IPS-NIHi7 (cell line): ENCODE results near the gene CCDC174.
"Not testable (repeated sequence)": the region's sequence is repeated elsewhere in the genome, so short reads cannot be mapped to it uniquely, and the experiment has no call there.

ENCODE experiments used
- DNase-seq: peaks from one replicate; pipeline ENCODE4 v3.0.0; 2012; ENCODE audit warnings: mixed read lengths; ENCODE audit errors: extremely low spot score

The CCDC174 gene

DNA sequence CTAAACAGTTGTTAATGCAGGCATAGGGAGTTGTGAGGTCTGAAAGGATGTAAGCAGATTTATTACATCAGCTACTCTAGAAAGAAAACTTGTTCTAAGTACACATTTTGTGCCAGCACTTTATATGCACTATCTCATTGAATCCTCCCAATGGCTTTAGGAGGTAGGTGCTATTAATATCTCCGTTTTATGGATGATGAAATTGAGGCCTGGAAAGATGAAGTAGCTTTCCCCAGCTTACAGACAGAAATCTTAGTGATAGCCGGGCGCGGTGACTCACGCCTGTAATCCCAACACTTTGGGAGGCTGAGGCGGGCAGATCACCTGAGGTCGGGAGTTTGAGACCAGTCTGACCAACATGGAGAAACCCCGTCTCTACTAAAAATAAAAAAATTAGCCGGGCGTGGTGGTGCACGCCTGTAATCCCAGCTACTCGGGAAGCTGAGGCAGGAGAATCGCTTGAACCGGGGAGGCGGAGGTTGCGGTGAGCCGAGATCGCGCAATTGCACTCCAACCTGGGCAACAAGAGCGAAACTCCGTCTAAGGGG, 872 bp downstream of the CCDC174 start:
- DNase-seq = not testable (repeated sequence)

DNA sequence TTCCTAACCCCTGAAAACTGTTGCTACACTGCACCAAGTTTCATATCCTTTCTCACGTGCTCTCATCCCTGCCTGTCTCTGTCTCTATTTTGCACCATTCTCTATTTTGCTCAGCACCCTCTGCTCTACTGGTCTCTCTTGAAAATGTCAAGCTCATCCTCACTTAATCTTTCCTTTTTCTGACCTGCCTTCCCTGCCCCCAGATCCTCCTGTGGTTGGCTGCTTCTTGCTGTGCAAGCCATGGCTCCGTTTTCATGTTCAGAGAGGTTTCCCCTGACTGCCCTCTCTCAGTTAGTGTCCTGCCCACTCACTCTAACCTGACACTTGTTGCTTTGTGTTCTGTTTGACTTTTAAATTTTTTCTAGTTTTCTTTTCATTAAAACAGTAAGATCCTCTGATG, 6.0 kb downstream of the CCDC174 start:
- no peak for DNase-seq

DNA sequence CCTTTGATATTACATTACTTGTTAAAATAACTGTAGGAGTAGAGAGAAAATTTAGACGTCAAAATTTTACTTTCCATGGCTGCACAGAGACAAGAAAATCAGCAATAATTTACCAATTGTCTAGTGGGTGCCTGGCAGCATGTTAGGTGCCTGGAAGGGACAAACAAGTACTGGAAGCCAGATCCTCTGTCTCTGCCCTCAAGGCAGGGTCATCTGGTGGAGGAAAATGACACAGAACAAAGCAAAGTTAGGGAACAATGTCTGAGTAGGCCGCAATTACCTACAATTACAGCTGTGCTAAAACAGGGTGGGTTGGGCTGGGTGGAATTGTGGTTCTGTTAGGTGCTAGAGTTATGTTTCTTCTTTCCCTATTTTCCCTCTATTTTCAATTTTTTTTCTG, 7.4 kb downstream of the CCDC174 start:
- DNase-seq = no peak

DNA sequence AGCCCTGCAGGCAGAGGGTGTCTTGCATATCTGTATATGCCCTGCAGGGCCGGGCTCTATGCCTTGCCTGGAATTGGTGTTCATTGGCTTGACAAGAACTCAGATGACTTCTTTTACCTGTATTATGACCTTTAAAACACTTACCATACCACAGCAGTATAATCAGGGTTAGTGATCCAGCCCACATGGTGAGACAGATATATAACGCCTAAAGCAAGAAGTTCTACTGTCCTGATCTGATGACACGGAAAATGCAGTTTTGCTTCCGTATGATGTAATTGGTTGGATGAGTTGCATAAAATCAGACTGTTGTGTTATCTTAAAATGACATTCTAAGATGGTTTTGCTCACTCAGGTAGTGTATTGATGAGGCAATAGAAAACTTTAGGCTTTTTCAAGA, 9.4 kb downstream of the CCDC174 start:
- DNase-seq = no peak

DNA sequence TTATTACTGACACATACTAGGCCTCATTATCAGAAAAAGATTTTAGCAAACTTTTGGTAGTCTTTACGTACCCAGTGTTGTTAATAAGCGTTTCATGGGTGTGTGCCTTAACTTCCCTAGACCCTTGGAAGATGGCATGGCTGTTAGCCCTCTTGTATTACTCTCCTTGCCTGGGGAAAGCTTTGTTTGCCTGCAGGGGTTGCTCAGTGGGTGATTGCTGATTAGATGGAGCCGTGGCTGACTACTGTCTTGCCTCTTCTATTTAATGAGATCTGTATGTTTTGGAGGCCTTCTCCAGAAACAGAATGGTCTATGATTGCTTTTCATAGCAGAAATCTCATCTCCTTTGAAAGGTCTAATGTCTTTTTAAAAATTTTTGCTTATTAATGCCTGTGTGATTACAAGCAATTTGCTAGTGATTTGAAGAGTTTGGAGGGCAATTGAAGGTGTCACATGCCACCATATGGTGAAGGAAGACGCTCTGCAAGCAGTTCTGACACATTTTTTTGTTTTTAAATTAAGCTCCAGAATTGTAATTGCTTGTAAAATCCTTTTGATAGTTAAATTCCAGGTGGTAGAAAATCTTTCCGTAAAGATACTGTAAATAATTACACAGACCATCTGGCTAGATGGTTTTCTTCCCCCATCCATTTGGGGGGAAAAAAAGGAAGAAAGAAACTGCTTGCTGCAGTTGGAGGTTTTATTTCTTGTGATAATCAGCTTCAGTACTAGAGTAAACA, 12.0 kb downstream of the CCDC174 start:
- DNase-seq = no peak

DNA sequence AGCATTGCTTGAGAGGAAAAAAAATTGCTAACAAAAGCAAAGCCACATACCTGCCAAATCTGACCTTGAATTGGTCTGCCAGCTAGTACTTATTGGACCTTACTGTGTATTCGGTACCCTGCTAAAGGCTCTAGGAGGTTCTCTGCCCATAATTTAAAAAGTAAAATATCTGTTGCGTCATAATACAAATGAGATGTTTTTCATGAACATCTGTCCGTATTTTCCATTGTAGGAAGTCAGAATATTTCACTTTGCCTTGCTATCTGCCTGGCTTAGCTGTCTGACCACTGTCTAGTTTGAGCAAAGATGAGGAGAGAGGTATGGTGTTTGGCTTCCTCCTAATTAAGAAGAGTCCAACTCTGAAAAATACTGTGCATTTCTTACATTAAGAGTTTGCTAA, 12.6 kb downstream of the CCDC174 start:
- DNase-seq = no peak

DNA sequence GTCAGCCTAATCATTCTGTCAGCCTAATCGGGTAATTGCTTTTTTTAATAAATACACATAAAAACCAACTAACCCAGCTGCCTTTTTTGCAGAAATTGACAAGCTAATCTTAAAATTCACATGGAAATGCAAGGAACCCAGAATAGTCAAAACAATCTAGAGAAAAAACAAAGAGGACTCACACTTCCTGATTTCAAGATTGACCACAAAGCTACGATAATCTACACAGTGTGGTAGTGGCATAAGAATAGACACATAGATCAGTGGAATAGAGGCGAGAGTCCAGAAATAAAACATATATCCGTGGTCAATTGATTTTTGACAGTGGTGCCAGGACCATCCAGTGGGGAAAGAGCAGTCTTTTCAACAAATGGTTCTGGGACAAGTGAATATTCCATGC, 21.0 kb downstream of the CCDC174 start:
- no peak for DNase-seq

DNA sequence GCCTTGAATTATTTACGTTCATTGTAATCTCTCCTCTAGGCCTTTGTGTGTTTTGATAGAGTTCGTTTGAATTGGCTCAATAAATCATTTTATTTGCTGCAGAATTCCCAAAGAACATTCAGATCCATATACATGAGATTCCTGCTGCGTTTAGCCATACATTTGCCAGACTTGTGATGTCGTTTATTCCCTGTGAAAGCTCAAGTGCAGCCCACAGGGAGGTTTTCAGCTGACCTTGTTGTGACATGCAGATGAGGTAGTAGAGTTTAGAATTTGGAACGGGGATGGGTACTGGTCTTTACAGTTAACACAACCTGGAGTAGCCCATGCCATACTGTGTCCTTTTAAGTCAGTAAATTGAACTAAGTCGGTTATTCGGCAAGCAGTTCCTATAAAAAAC, 23.3 kb downstream of the CCDC174 start, which contains the start of gene C3orf20:
Gene C3orf20 (plus strand): TSS at position 301 of the 400 bp plus-strand sequence. CDS start 7,573 bp downstream, outside the sequence.
- no peak for DNase-seq

DNA sequence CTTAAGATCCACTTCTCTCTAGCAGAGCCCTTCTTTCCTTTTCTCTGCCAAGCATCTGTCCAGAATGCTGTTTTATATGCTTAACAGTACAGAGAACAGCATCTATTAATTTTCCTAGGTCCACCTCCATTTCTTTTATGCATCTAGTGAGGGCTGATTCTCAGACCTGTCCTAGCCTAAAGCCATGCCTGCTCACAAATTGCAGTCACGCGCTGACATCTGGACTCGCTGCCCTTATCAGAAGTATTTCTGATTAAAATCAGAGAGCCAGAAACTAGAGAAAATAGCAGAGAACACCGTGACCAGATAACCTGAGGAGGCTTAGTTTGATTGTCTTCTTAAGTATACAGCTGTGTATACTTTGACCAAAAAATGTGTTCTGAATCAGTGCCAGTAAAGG, 25.3 kb downstream of the CCDC174 start:
- DNase-seq = no peak

DNA sequence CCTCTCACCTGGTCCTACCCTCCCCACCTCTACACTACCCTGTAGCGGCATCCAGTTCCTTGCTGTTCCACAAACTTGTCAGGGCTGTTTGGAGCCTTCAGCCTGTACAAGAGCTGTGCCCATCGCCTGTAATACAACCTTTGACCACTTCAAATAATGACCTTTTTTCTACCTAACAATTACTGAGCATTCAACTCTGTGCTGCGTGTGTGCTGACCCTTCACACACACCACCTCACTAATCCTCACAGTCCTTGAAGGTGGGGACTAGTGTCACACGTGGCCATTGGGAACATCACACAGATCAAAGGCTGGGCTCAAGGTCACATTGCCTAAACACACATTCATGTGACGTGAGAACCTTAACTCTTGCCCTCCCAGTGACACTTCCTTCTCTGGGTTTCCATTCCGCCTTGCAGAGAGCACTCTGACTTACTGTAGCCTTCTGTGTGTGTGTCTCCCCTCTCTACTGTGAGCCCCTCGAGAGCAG, 26.5 kb downstream of the CCDC174 start:
- DNase-seq = no peak

DNA sequence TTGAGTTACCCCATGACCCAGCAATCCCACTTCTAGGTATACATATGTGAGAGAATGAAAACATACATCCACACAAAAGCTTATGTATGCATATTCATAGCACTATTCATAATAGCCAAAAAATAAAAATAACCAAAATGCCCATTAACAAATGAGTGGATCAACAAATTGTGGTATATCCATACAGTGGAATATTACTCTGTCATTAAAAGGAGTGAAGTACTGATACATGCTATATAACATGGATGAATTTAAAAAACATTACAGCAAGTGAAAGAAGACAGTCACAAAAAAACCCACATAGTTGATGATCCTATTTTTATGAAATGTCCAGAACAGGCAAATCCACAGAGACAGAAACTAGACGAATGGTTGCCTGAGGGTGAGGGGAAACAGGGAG, 28.6 kb downstream of the CCDC174 start:
- no peak for DNase-seq

DNA sequence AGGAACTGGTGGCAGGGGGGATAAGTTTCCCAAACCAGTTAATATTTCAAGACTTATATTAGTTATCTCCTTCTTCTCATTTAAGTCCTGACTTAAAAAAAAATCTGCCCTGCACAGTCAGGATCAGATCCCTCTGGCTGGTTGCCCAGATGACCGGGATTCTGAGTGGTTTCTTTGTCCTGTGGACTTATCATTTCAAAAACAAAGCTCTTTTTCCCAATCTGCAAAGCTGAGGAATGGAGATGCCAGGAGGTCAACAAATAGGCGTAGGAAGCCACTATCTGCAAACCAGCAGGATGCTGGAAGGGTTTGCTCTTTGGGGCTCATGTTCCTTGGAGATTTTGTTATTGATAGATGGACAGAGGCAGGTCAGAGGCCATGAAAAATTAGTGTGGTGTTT, 29.2 kb downstream of the CCDC174 start:
- DNase-seq = no peak

DNA sequence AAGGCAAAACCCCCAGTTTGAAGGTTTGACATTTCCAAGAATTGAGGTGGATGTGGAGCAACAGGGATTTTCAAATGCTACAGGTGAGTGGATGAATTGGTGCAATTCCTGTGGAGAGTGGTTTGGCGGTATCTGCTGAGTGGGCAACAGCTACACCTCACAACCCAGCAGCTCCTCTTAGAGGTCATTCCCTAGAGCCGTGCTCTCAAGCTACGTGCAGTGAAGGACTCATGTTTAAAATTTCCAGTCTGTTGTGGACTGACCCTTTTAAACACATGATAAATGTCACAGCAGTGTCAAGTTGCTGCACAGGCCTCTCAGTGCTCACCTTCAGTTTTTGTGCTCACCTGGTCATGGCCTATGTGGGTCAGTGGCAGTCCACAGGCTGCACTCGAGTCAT, 32.9 kb downstream of the CCDC174 start:
- no peak for DNase-seq

DNA sequence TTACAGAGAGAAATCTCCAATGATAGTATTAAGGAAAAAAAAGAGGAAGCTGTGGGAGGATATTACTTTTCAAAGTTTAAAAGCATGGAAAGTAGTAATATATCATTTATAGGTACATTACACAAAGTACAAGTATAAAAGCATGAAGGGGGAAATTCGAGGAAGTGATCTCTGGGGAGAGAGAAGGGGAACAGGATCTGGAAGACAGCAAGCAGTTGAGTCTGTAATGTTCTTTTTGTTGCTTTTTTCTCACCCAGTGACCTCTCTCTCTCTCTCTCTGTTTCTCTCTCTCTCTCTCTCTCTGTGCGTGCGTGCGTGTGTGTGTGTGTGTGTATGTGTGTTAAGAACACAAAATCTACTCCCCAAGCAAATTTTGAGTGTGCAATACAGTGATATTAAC, 33.6 kb downstream of the CCDC174 start:
- no peak for DNase-seq

DNA sequence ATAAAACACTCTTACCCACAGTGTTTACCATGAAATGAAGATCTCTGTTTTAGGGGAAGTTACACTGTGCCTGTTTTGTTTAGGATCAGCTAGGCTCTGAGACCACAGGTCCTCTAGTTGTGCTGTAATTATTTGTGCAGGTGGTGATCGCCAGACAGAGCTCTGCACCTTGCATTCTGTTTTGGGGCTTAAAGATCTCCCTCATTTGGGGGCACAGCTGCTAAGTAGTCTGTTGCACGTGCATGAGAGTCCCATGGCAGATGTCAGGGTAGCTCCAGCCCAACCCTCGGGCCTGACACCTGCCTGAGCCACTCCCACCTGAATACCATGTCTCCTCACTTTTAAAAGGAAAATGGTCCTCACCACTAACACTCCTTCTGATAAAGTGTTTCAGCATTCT, 35.8 kb downstream of the CCDC174 start:
- no peak for DNase-seq

DNA sequence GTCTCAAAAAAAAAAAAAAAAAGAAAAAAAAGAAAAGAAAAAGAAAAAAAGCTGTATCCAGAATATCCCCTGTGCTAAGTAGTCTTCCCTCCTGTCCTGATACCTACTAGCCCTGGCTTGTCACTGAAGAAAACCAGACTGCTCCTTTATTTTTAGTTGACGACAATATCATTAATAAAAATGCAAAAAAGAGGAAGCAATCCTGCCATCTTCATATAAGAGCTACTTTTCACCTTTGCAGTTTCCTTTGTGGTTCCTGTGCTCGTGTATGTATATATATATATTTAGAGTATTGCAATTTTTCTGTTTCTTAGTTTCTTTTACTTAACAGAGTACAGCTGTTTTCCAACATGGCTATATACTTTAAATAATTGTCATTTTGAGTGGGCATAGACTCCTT, 37.0 kb downstream of the CCDC174 start:
- DNase-seq = no peak

DNA sequence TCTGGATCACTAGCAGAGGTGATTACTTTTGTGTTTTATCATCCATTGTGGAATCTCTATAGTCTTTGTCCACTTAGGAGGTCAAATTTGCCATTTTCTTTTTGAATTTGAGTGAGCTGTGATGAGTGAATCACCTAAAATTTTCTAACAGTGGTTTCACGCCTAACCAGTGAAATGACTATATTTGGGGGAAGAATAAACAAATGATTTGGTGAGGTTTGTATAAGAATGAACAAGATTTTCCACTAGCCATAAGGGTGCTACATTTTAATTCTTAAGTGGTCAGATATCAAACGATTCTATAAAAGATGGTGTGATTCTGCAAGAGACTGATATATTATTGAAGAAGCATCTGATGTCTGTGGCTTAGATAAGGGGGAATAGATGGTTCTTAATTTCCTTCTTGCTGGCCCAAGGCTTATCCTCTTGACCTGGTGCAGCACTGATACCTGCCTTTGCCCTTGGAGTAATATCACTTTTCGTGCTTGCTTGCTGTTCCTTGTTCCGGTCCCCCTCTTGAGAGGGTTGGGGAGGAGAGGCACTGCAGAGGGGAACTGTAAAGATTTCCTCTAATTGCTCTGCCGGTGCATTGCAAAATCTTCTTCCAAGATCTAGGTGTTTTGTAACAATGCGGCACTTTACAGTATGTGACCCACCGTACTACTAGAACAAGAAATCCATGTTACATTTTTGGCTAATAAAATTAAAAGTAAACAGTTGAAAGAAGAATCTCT, 37.9 kb downstream of the CCDC174 start:
- DNase-seq = no peak

DNA sequence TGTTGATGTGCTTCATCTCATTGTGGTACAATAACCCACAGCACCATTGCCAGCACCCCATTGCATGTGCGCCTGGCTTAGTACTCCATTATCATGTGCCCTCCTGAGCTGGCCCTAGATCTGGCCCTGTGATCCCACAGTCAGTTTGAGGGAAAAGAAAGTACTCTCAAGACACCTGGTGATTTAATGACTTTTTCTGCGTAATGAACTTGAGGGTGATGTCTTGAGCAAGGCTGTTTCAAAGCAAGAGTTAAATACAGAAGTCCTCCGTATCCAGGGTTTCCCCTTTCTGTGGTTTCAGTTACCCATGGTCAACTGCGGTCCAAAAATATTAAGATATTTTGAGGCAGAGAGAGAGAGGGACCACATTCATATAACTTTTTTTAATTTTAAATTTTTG, 39.7 kb downstream of the CCDC174 start:
- no peak for DNase-seq

DNA sequence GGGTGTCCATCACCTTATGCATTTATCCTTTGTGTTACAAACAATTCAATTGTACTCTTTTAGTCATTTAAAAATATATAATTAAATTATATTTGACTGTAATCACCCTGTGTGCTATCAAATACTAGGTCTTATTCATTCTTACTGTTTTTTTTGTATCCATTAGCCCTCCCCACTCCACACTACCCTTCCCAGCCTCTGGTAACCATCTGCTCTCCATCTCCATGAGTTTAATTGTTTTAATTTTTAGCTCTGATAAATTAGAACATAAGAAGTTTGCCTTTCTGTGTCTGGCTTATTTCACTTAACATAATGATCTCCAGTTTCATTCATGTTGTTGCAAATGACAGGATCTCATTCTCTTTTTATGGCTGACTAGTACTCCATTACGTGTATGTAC, 40.2 kb downstream of the CCDC174 start:
- DNase-seq = no peak

DNA sequence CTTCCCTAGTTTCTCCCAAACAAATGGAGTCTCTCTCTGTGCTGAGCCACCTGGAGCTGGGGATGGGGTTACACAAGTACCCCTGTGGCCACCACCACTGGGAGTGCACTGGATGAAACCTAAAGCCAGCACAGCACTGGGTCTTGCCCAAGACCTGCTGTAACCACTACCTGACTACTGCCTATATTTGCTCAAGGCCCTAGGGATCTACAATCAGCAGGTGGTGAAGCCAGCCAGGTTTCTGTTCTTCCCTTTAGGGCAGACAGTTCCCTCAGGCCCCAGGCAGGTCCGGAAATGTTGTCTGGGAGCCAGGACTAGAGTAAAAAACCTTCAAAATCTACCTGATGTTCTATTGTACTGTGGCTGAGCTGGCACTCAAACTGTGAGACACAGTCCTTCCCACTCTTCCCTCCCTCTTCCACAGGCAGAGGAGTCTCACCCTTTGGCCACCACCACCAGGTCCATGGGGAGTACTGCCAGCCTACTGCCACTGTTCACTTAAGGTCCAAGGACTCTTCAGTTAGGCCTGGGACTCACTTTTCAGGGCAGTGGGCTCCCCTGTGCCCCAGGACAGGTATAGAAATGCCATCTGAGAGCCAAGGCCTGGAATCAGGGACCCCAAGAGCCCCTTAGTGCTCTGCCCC, 47.2 kb downstream of the CCDC174 start:
- no peak for DNase-seq

DNA sequence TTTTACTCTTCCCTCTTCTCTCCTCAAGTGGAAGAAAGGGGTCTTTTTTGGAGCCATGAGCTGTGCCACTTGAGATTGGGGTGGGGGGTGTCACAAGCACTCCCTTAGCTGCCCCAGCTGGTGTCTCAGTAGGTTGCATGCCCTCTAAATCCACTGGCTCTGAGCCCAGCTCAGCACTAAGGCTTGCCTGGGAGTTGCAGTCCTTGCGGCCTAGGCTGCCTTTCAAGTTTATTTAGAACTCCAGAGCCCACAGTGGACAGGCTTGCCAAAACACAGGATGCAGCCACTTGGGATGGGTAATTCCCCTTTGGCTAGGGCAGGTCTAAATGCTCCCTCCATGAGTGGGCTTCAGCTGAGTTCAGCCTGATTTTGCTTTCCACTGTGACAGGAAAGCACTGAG, 48.1 kb downstream of the CCDC174 start:
- DNase-seq = no peak

DNA sequence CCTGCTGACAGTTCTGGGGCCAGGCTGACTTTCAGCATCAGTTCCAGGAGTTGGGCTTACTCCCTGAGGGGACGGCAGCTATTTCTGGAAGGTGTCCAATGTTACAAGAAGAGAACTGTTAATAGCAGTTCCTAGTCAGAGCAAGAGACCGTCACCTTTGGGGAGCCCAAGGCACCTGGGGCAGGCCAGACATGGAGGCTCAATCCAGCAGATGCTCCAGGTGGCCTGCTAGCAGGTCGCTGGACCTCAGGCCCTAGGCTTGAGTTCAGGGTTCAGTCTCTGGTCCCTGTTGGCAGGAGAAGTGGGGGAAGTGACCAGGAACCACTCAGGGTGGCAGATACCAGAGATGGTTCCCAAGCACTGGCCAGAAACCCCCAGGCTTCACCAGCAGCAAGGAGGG, 49.3 kb downstream of the CCDC174 start:
- no peak for DNase-seq
